Fibroblast of skin of back (primary cell): ENCODE data around the gene CFP.
A peak's percentile ranks its signal among the peaks of the same experiment; 100 is the strongest.

ENCODE experiments used
- DNase-seq: peaks from one replicate; pipeline ENCODE4 v3.0.0-alpha.2; 2013

CFP gene

DNA sequence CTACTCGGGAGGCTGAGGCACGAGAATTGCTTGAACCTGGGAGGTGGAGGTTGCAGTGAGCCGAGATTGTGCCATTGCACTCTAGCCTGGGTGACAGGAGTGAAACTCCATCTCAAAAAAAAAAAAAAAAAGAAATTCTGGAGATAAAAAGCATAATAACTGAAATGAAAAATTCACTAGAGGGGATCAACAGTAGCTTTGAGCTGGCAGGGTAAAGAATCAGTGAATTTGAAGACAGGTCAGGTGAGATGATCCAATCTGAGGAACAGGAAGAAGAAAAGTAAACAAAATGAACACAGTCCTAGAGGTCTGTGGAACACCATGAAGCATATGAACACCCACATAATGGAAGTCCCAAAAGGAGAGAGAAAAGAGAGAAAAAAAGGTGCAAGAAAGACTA lies 32.5 kb downstream of the CFP start:
- no peak for DNase-seq

DNA sequence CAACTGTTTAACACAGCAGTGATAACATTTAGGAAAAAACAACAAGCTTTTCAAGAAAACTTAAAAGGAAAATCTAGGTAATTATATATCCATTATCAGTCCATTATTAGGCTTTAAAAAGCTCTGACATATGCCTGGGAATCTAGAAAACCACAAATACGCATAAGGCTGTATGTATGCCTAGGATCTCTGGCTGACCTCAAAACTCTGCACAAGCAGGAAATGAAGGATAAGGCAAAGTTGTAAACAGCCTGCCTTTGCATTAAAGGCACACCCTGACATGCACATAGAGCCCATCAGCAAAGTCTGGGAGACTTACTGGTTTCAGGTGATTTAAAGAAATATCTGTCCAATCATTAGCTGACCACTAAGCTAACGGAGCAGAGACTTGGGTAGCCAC lies 33.5 kb downstream of the CFP start:
- no peak for DNase-seq

GRCh38 chrX:47595716-47596251 lies 33.9 kb downstream of the CFP start:
- DNase-seq, result peak; percentile 72

DNA sequence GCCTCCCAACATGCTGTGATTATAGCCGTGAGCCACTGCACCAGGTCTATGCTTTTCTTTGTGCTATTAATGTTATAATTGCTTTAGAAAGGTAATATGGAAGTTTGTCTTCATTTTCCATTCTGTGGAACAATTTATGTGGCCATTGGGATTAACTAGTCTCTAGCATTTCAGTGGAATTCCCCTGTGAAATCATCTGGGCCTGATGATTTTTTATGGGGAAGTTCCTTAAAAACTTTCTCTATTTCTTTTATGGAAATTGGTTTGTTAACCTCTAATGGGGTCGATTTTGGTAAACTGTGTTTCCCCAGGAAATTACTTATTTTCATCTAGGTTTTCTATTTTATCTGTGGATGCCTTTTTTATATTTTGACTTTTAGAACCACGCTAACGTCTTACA lies 36.2 kb downstream of the CFP start:
- DNase-seq, result no peak

GRCh38 chrX:47590984-47591383 lies 38.7 kb downstream of the CFP start:
- no peak for DNase-seq

GRCh38 chrX:47587906-47588735 lies 41.6 kb downstream of the CFP start:
- no peak for DNase-seq

DNA sequence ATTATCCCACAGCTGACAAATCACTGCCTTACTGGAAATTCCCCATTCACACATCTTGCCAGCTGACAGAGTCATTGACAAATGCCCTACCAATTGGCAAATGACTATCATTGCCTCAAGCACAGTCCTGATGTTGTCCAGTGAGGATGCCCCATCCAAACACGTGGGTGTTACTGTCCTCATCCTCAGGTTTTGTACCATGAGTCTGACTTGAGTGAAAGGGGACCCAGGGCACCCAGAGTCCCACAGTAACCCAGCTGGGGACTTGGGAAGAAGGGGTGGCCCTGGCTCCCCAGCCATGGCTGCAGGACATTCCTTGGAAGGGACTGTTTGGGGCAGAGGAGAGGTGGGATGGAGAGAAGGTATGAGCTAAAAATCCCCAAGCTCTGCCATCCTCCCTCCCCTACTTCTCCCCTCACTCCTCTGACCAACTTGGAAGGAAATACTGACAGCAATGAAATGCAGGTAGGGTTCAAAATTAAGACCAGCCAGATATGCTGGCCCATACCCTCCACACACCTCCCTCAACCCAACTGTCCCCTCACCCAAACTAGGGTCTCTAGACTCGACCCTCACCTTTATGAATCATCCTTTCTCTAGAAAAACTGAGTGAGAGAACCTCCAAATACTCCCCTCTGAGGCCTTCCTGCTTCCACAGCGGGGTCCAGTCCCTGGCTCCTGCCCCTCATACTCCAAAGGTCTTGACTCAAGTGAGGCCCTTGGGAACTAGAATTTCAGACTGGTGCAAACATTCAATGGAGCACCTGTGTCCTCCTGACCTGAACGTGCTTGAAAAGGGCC lies 42.4 kb downstream of the CFP start:
- DNase-seq, result no peak

- DNase-seq, result no peak
Observed at GRCh38 chrX:47586043-47586787, 43.5 kb downstream of the CFP start.

- no peak for DNase-seq
Observed at GRCh38 chrX:47585273-47585672, 44.5 kb downstream of the CFP start.

DNA sequence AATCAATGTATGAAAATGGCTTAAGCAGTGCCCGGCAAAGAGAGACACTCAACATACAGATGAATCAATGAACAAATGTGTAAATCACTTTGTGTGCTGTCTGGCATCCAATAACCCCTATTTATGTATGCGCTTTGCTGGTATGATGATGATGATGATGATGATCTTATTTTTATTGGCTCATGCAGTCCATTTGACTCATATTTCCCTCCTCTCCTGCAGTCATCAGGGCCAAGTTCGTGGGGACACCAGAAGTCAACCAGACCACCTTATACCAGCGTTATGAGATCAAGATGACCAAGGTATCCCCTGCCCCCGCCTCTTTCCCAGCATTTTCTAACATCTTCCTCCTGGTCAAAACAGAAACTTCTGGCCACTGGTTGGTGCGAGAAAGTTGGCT lies 45.0 kb downstream of the CFP start:
- no peak for DNase-seq

GRCh38 chrX:47583240-47583861 lies 46.4 kb downstream of the CFP start:
- no peak for DNase-seq

GRCh38 chrX:47581731-47582647 lies 47.7 kb downstream of the CFP start, which contains the start of gene TIMP1:
TIMP1 (plus strand) TSS chrX:47582436; CDS start chrX:47583416, 980 bp downstream.
- peak; percentile 95 for DNase-seq

GRCh38 chrX:47579537-47579936 lies 50.2 kb downstream of the CFP start:
- DNase-seq, result peak; percentile 55

- DNase-seq, result no peak
Observed at GRCh38 chrX:47578692-47579091, 51.0 kb downstream of the CFP start.

GRCh38 chrX:47577901-47578300 lies 51.8 kb downstream of the CFP start:
- DNase-seq, result no peak

DNA sequence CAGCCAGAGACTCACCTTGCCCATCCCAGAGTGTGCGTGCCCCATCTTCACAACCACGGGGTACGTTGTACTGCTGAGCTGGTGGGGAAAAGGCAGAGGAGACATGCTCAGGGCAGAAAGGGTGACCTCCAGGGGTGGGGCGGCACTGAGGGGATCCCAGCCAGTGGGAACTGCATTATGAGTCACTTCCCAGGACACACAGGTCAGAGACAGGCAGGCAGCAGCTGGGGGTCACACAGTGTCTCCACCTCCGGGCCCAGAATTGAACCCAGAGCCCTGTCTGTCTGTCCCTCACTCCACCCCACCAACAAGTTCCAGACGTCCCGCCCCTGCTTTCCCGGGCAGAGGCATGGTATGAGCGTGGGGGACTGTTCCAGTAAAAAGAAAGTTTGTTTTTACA lies 52.3 kb downstream of the CFP start:
- no peak for DNase-seq

- no peak for DNase-seq
Observed at GRCh38 chrX:47576021-47576898, 53.5 kb downstream of the CFP start.

GRCh38 chrX:47574547-47575301 lies 55.0 kb downstream of the CFP start:
- DNase-seq, result peak; percentile 58

- peak; percentile 17 for DNase-seq
Observed at GRCh38 chrX:47574076-47574546, 55.6 kb downstream of the CFP start.
